Nephron (organoid): ENCODE measurements around the gene SSBP4.
A peak's percentile ranks its signal among the peaks of the same experiment; 100 is the strongest.

ENCODE experiments used
- H3K27ac Mint-ChIP-seq, 3 experiments: 2 replicates each; pipeline ENCODE4 v1.8.0; 2020; ENCODE audit warnings: mixed read lengths in 3 of 3, mild to moderate bottlenecking in 2 of 3, moderate library complexity in 1 of 3
- H3K27me3 Mint-ChIP-seq: 2 replicates; pipeline ENCODE4 v1.8.0; 2021; ENCODE audit warnings: low read depth, mild to moderate bottlenecking, moderate library complexity, mixed read lengths
- H3K36me3 Mint-ChIP-seq: 2 replicates; pipeline ENCODE4 v1.8.0; 2020; ENCODE audit warnings: low read depth, mixed read lengths
- H3K4me1 Mint-ChIP-seq: 2 replicates; pipeline ENCODE4 v1.8.0; 2020; ENCODE audit warnings: mixed read lengths
- H3K4me3 Mint-ChIP-seq, 3 experiments: 2 replicates each; pipeline ENCODE4 v1.8.0; 2020; ENCODE audit warnings: mild to moderate bottlenecking in 3 of 3, mixed read lengths in 3 of 3, moderate library complexity in 2 of 3
- H3K9me3 Mint-ChIP-seq: 2 replicates; pipeline ENCODE4 v1.8.0; 2020; ENCODE audit warnings: mixed read lengths
- TF ChIP-seq, protein P1 (sequence below), 3 experiments: fragments of 200-600 bp; sonication (generic); IDR thresholded peaks; one replicate each; pipeline ENCODE4 v1.5.0; 2021; ENCODE audit warnings: antibody characterized with exemption in 3 of 3; ENCODE audit not compliant: unreplicated experiment in 3 of 3

Gene SSBP4

DNA sequence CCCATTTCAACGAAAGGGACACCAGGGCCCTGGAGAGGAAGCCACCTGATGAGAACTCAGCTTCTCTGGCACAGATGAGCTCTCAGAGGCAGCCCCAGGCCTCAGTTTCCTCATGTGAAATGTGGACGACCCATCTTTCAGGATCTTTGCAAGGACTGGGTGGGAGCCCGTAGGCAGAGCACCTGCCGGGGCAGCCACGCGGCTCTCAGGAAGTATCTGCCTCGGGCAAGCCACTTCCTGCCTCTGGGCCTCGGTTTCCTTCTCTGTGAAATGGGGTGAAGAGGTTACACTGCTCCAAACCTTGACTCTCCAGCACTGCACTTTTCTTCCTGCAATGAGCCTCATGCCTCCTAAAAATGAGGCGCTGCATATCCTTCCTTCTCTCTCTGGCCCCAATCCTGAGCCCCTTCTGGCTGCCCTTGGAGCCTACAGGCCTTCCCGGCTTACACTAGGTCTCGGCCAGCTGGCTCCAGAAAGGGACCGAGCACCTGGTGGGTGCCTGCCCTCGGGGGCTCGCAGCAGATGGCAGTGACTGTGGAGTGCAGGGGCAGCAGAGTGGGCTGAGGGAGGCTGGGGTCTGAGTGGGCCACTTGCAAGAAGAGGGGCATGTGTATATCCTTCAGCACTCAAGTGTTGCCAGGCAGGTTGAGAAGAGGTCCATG is 3.5 kb downstream of the SSBP4 start:
- peak overlapping the region; percentile 58 to 83 (median 79) for H3K4me3 Mint-ChIP-seq
- H3K36me3 Mint-ChIP-seq, result peaks cover 4% of the 10 kb centered on the region
- peak overlapping the region; percentile 64 to 71 (median 70) for H3K27ac Mint-ChIP-seq
- H3K9me3 Mint-ChIP-seq, result no peaks in the 10 kb centered on the region
- TF ChIP-seq, protein P1, sequence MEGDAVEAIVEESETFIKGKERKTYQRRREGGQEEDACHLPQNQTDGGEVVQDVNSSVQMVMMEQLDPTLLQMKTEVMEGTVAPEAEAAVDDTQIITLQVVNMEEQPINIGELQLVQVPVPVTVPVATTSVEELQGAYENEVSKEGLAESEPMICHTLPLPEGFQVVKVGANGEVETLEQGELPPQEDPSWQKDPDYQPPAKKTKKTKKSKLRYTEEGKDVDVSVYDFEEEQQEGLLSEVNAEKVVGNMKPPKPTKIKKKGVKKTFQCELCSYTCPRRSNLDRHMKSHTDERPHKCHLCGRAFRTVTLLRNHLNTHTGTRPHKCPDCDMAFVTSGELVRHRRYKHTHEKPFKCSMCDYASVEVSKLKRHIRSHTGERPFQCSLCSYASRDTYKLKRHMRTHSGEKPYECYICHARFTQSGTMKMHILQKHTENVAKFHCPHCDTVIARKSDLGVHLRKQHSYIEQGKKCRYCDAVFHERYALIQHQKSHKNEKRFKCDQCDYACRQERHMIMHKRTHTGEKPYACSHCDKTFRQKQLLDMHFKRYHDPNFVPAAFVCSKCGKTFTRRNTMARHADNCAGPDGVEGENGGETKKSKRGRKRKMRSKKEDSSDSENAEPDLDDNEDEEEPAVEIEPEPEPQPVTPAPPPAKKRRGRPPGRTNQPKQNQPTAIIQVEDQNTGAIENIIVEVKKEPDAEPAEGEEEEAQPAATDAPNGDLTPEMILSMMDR (IDR thresholded peaks at IDR 0.05; ENCODE audit: unreplicated experiment in 3 of 3), result no peak
- H3K27me3 Mint-ChIP-seq, result no peaks in the 10 kb centered on the region
- H3K4me1 Mint-ChIP-seq, result peaks cover 60% of the 10 kb centered on the region

DNA sequence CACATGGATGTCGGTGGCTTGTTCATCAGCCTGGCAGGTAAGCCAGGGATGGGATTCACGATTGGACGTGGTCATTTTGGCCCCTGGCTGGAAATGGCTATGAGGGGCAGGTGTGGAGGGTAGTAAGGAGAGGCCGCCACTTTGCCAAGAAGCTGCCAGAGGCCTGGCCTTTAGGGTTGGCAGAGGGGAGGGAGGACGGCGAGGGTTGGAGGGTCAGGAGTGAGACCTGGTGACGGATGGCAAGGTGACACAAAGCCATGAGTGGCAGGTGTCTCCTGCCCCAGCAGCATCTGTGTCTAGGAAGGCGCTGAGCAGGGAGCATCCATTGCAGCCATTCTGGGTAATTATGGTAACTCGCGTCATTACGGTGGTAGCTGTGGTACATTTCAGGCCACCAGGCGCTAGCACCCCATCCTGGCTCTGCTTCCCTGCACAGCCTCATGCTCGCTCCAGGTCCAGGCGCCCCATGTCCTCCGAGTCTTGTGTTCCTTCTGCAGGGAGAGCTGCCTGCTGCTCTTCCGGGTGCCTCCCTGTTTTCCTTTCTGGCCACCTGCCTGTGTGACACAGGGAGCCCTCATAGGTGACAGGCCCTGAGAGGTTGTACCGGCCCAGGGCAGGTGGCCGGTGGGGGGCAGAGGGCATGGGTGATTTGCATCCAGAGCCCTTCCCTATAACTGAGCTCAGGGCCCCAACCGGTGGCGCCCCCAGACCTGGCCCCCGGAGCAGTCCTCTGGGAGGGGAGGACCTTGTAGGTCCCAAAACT is 4.2 kb downstream of the SSBP4 start:
- H3K4me1 Mint-ChIP-seq, result peaks cover 53% of the 10 kb centered on the region
- H3K9me3 Mint-ChIP-seq, result no peaks in the 10 kb centered on the region
- peak overlapping the region in 2 of 3 experiments; percentile 79 to 83 for H3K4me3 Mint-ChIP-seq
- TF ChIP-seq, protein P1 (IDR thresholded peaks at IDR 0.05; ENCODE audit: unreplicated experiment in 3 of 3), result no peak
- peak overlapping the region; percentile 64 to 71 (median 70) for H3K27ac Mint-ChIP-seq
- peaks cover 4% of the 10 kb centered on the region for H3K36me3 Mint-ChIP-seq
- no peaks in the 10 kb centered on the region for H3K27me3 Mint-ChIP-seq

DNA sequence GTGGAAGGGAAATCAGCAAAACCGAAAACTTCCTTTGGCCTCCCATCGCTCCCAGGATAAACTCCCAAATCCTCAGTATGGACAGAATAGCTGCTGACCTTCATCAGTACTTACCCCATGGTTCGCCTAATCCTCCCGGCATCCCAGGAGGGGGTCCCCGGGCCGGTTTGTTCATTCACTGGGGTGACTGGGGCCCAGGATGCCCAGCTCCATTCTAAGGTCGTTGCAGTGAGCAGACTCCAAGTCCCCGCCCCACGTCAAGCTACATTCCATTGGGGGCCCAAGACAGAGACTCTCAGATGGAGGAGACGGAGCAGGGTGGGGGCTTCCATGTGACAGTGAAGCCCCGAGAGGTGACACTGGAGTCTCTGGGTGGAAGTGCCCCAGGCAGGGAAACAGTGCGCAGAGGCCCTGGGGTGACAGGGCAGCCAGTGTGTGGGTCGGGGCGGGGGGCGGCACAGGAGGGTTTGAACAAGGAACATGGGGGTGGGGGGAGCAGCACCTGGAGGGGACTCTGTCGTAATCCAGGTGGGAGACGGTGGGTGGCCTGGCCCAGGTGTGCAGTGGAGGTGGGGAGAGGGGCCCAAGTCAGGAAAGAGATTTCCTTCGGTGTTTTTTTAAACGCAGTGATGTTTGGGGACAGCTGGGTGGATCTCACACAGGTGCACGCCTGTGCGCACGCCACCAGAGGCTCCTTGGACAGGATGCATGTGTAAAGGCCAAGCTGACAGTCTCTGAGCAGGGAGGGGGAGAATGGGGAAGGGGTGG is 5.1 kb downstream of the SSBP4 start:
- Mint-ChIP-seq H3K27ac (peak overlapping the region in 2 of 3 experiments; percentile 64 to 67), H3K4me3 (peak overlapping the region; percentile 53 to 80 (median 64)), H3K27me3 (no peaks in the 10 kb centered on the region), H3K4me1 (peaks cover 47% of the 10 kb centered on the region), H3K9me3 (no peaks in the 10 kb centered on the region), H3K36me3 (peaks cover 4% of the 10 kb centered on the region)
- TF ChIP-seq, protein P1 (IDR thresholded peaks at IDR 0.05; ENCODE audit: unreplicated experiment in 3 of 3), result no peak

DNA sequence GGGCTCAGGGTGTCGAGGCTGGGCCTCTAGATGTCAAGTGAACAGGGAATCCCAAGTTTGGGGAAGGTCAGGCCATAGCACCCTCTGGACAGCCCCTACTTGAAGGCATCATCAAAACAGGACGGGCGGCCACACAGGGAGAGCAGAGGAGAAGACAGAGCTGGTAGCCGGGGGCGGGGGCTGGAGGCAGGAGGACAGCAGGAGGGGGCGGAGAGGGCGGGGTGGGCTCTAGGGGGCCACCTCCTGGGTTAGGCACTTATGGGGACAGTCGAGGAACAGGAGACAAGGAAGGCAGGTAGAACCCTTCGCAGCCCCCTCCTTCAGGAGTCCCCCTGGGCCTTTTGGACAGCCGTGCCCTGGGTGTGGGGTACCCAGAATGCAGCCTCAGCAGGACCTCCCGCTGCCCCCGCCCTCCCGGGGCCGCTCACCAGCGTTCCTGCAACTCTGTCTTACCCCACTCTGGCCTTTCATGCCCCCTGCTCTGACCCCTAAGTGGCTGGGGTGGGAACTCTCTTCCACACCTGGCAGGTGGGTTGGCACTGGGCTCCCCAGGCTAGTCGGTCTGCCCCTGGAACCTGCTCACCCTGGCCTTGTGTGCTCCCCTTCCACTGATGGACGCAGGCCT is 5.8 kb downstream of the SSBP4 start:
- H3K27me3 Mint-ChIP-seq, result no peaks in the 10 kb centered on the region
- no peaks in the 10 kb centered on the region for H3K9me3 Mint-ChIP-seq
- TF ChIP-seq, protein P1 (IDR thresholded peaks at IDR 0.05; ENCODE audit: unreplicated experiment in 3 of 3), result no peak
- peak overlapping the region in 1 of 3 experiments; percentile 59 for H3K27ac Mint-ChIP-seq
- peaks cover 46% of the 10 kb centered on the region for H3K4me1 Mint-ChIP-seq
- peaks cover 4% of the 10 kb centered on the region for H3K36me3 Mint-ChIP-seq
- peak overlapping the region in 1 of 3 experiments; percentile 38 for H3K4me3 Mint-ChIP-seq

DNA sequence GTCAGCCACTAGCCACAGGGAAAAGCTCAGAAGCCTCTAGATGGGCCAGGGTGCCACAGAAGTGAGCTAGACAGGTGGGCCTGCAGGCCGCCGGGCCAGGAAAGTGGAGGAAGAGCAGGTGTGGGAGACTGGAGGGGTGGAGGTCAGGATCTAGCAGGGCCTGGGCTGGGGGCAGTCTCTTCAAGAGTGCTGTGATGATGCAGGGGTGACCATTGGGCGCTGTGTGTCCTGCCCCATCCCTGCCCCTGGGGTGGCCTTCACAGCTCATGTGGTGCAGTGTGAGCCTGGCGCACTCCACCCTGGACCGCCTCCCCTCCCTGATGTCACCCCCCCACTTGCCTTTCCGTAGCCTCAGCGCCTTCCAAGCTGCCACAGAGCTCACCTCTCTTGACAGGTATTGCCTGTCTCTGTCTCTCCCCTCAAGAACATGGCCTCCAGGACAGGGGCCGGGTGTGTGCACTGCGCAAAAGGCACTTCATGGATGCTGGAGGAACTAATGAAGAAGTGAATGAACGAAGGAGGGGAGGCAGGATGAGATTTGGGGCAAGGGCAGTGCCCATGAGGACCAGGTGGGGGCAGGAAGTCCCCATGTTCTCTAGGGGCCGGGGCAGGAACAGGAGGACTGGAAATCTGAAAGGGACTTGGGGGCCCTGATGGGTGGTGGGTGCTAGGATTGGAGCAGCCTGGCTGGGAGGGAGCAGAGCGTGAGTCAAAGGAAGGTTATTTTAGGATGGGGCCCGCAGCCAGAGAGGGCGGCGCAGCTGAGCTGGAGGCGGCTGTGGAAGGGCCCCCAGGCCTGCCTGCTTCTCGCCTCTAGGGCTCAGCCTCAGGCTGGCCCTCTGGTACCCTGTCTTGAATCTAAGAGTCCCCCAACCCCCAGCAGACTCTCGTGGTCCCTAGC is 6.6 kb downstream of the SSBP4 start:
- Mint-ChIP-seq H3K4me3 (peak overlapping the region; percentile 19 to 38 (median 24)), H3K4me1 (peaks cover 46% of the 10 kb centered on the region), H3K27ac (peak overlapping the region; percentile 15 to 59 (median 53)), H3K36me3 (peaks cover 4% of the 10 kb centered on the region), H3K27me3 (no peaks in the 10 kb centered on the region), H3K9me3 (no peaks in the 10 kb centered on the region)
- TF ChIP-seq, protein P1 (IDR thresholded peaks at IDR 0.05; ENCODE audit: unreplicated experiment in 3 of 3), result no peak
